ENCODE data around the gene PROZ.

Gene PROZ

DNA sequence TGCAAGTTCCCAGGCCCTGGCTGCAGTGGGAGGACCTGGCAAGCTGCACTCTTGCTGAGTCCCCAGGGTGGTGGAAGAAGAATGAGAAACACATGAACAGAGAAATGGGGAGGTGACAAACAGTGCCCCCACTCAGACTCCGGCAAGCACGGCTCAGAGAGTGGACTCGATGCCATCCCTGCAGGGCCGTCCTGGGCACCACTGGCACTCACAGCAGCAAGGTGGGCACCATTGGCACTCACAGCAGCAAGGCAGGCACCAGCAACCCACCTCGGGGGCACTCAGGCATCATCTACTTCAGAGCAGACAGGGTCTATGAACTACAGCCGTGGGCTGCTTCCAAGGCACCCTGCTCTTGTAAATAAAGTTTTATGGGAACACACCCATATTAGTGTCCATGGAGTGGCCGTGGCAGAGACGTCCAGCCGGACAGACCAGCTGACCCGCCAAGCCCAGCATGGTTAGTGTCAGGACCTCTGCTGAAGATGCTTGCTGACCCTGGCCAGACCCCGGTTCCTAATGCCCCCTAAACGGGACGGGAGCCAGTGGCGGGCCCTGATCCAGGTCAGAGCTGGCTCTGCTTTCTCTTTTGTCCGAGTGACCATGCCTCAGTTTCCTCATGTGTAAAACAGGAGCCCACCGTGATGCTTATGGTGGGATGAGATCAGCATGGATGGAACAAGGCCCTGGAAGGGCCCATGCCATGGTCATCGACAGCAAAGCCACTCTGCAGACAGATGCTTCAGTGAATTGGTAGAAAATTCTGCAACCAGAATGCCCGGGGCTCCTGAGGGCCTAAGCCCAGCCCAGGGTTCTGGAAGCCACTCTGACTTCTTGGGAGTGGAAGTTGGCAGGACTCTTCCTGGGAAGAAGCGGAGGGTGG, 37.9 kb upstream of the PROZ start:
- DNase-seq, result no peak

DNA sequence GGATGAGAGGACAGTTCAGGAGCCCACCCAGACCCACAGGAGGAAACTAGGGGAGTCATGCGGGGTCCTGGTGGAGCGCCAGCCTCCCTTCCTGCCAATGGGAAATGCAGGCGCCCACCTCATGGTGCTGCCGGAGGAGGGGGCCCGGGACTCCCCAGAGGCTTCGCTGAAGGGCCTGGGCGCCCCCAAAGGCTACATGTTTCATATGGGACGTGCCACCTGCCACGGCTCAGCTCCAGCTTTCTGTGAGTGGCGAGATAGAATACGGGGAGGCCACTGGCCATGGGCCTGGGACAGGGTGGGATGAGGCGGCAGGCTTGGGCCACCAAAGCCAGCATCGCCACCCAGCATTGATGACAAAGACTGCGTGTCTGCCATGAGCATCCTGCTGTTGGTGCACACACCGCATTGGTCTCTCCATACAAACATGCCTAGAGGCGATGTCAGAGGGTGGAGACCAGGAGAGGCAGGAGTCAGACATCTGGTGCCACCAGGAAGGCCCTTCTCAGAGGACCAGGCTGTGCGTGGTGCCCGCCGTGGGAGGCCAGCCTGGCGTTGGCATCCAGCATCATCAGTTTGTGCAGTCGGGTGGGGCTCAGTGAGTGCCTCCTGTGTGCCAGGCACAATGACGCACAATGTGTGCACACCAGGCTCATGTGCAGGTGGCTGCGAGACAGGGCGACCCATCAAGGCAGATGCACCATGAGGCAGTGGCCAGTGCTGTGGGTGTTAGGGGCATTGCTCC, 37.1 kb upstream of the PROZ start:
- no peak for DNase-seq

DNA sequence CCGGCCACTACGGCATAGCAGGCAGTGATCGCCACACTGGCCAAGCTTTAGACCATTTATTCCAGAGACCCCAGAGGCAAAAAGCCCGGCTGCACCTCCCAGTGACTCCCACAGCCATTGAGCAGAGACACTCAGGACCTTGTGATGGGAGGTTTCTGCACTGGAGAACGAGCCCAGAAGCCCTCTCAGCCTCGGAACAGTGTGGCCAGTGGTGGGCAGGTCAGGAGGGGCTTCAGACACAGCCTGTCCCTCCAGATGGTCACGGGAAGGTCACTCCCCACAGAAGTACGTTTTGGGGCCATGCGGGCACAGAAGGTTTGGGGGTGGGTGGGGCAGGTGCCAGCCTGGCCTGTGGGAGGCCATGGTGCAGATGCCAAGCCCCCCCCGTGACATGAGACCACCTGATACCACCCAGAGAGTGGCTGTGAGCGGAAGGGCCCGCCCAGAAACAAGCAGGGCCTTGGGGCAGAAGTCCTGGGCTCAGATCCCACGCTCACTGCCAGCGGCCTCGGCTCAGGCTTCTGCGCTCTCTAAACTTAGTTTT, 36.4 kb upstream of the PROZ start:
- DNase-seq, result no peak

DNA sequence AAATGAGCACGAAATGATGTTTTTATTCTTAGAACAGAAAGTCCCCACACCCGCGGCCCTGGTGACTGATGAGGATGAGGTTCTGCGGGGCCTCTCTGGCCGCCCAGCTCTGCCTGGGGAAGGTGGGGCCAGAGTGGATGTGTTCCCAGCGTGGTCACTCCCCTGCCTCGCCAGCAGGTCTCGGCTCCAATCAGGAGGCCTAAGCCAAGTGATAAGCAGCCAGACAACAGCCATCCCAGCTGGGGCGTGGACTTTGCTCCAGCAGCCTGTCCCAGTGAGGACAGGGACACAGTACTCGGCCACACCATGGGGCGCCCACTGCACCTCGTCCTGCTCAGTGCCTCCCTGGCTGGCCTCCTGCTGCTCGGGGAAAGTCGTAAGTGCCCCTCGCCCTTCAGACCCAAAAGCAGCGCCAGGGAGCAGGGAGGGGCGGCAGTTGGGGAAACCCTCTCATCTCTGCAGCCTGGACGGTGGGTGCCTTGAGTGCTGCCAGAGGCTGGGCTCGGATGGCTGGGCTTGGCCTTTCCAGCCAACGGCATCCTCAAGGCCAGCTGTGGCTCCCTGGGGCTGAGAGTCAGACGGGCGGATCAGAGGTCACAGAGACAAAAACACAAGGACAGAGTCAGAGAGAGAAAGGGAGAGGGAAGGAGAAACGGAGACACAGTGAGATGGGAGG, 35.8 kb upstream of the PROZ start, which contains the start of gene F10:
F10 (plus strand) TSS at position 250 of the 676 bp plus-strand sequence; CDS start at position 307, 57 bp downstream.
- no peak for DNase-seq

DNA sequence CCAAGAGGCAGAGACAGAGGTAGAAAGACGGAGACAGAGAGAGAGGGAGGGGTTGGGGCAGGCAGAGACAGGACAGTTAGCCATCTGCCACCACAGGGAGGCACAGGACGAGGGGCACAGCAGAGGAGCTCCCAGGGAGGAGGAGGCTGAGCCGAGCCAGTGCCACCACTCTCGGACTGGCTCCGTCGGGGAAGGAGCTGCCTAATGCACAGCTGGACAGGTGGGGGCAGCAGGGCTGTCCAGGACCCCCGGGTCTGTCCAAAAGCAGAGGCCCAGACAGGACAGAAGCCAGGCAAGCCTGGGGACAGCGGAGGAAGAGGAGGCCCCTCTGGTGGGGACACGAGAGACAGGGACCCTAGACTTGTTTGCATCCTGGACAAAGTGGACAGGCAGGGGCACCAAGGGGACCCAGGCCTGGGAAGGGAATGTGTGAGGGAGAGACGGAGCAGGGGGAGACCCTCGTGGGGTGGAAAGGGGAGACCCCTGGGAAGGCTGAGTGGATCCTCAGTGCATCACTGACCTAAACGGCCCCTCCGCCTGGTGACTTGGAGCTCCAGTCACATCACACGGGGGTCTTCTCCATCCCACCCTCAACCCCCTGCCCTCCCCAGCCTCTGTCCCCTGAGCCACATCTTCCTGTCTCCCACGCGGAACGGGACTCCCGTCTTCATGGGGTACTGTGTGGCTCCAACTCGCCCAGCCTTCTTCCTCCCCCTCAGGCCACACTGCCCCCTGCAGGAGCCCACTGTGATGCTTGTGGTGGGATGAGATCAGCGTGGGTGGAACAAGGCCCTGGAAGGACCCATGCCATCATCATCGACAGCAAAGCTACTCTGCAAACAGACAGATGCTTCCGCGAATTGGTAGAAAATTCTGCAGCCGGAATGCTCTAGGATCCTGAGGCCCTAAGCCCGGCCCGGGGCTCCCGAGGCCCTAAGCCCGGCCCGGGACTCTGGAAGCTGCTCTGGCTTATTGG, 34.9 kb upstream of the PROZ start:
- DNase-seq, result no peak

DNA sequence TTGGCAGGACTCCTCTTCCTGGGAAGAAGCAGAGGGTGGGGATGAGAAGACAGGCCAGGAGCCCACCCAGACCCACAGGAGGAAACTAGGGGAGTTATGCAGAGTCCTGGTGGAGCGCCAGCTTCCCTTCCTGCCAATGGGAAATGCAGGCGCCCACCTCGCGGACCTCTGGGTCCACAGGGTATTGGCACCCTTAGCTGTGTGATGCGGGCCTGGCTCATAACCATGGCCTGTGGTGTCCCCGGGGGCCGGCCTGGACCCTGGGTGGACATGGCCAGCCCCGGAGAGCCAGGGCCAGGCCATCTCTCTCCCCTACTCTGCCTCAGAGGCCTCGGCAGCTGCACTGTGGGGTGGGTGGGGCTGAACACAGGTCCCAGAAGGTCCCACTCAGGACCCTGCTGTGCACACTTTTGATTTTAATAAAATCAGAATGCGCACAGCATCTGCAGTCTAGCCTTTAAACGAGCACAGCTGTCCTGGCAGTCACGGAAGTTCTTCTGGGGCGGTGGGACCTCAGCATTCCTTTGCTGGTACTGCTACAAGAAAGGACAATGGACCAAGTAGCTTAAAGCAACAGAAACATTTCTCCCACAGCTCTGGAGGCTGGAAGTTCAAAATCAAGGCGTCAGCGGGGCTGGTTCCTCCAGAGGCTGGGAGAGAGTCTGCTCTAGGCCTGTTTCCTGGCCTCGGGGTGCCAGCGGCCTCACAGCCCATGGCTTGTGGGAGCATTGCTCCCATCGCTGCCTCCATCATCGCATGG, 34.1 kb upstream of the PROZ start:
- DNase-seq, result no peak

DNA sequence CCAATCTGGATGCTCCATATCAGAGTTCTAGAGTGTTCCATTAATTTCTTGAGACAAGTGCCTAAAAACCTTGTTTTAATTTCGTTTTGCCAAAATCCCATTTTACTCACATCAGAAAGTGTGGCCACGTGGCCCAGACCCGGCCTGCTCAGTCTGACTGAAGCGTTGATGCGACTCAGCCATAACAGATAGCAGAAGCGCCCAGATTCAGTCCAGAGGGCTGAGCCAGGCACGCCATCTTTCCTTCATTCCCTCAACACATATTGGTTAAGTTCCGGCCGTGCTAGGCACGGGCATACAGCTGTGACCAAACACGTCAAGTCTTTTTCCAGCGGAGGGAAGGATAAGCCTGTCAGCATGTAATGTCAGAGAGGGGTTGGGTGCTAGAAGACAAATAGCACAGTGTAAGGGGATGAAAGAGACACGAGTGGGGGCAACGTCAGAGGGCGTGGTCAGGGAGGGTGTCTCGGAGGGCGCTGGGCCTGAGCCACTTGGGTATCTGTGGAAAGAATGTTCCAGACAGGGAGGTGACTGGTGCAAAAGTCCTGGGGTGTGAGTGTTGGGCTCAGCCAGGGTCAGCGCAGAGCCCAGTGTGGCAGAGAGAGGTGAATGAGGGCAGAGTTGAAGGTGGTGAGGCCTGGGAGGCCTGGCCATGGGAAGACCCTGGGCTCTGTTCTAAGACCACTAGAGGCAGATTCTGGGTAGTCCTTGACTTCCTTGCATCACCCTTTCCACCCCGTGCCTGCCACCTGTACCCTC, 32.8 kb upstream of the PROZ start:
- no peak for DNase-seq

DNA sequence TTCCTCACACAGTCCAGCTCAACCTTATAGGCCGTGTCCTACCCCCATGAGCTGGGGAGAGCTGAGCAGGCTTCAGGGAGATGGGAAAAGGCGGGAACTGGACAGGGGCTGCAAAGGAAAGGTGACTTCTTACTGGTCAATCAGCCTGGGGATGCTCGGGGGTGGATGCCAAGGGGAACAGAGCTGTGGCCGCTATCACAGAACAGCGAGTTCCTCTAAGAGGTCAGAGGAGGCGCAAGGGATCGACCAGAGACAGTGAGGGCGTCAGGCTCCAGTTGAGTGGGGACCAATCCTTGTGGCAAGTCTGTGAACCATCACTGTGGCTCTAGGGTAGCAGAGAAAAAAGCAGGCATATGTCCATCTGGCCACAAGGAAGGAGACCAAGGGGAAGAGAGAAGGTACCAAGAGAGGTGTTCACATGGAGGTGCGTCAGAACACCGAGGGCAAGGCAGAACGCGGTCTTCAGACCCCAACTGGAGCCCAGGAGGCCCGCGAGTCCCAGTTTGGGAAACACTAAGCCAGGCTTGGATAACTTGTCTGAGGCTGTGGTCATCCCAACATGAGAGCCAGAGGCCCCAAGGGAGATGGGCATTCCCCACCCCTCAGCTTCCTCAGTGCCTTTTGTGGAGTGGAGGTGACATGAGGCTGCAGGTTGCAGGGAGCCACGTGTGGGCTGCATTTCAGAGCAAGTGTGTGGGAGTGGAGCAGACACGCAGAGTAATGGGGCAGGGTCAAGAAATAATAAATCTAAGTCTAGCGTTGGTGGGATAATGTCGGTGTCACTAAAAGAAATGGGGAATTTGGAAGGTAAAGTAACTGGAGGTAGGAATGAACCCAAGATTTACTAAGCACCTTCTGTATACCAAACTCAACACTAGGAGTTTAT, 31.9 kb upstream of the PROZ start:
- DNase-seq, result no peak

DNA sequence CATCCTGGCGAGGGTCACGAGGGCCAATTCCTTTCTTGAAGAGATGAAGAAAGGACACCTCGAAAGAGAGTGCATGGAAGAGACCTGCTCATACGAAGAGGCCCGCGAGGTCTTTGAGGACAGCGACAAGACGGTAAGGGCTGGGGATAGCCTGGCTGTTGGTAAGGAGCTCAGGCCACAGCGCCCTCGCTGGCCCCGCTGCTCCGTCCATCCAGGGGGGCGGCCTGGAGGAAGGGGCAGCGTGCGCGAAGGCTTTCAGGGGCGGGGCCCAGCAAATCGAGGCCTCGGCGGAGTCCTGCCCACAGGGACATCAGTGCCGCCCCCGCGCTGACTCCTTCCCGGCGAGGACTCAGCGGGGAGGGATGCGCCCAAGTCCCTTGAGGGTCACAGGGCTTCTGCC, 29.0 kb upstream of the PROZ start:
- DNase-seq, result no peak

DNA sequence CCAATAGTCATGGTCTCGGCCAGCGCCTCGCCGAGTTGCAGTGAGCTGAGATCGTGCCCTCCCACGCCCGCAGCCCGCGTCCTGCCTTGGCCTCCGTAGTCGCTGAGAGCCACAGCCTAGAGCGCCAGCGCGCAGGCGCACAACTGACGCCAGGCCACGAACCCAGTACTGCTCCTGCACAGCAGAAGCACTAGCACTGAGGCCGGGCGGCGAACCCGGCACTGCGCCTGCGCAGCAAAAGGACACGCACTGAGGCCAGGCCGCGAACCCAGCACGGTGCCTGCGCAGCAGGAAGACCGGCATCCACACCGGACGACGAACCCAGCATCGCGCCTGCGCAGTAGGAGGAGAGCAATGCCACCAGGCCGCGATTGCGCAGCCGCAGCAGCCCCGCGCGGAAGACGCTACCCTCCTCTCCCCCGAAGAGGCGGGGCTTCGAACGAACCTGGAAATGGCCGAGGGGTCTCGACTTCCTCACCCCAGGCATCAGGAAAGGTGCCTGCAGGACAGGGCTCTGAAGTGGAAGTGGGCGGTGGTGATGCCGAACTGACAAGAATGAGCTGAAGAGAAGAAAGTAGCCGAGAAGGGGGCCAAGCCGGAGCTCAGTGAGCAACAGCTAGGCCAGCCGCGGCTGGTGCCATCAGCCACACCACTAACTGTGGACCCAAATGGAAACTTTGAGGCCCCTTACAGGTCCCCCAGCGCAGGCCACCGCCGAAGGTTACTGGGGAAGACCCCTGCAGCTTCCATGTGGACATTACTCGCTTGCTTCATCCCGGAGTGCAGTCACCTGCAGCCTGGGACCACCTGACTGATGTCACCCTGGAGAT, 28.3 kb upstream of the PROZ start:
- peak; percentile 66 for DNase-seq

DNA sequence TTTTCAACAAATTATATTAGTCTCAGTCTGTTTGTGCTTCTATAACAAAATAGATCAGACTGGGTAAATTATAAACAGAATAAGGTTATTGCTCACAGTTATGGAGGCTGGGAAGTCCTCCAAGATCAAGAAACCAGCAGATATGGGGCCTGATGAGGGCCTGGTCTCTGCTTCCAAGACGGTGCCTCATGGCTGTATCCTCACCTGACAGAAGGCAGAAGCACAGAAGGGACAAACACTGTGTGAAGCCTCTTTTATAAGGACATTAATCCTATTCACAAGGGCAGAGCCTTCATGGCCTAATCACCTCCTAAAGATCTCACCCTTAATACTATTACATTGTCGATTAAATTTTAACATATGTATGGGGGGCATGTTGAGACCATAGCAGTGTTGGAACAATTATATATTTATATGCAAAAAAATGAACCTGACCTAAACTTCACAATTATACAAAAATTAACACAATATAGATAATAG, 23.1 kb upstream of the PROZ start:
- no peak for DNase-seq

DNA sequence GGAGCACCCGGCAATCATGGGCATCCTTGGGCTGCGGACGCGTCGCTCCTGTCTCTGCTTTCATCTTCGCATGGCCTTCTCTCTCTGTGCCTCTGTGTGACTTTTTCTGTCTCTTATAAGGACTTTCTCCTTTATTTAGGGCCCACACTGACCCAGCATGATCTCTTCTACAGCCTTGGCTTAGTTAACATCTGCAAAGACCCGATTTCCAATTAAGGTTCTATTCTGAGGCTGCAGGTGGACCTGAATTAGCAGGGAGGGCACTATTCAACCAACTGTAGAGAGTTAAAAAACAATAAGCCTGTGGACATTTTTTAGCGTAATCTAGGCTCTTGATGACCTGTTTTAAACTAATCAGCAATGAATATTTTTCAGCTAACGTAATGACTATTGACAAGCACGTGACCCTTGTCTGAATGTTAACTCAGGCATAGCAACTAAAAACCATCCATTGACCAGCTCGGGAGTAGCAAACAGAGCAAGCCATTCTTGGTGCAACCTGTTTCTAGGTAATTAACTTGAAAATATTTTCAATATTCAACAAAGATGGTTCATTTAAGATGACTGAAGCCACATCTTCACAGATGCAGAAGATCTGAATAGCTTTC, 20.7 kb upstream of the PROZ start:
- DNase-seq, result no peak

DNA sequence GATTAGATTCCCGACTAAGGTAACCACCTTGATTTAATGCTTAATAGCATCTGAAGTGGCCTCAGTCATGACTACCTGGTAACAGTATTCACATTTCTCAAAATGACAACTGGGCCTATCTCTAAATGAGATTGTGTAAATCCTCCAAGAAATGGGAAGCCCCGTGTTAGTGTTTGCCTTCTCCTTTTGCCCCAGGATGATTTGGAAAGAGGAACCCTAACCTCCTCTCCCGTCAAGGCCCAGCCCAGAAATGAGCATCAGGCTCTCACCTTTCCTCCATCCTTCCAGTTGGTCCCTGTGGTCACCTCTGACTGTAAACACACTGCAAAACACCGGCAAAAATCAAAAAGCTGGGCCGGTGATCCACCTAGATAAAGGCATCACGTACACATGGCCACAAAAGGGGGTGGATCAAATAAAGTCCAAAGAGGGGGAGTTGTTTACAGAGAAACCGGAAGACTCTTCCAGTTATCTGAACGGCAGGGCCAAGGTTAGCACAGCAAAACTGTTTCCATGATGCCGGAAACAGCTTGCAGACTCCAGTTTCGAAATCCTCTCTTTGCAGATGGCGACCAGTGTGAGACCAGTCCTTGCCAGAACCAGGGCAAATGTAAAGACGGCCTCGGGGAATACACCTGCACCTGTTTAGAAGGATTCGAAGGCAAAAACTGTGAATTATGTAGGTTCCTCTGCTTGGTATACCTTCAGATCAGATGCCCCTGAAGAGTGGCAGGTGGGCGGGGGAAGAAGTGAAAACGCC, 19.5 kb upstream of the PROZ start:
- DNase-seq, result no peak

DNA sequence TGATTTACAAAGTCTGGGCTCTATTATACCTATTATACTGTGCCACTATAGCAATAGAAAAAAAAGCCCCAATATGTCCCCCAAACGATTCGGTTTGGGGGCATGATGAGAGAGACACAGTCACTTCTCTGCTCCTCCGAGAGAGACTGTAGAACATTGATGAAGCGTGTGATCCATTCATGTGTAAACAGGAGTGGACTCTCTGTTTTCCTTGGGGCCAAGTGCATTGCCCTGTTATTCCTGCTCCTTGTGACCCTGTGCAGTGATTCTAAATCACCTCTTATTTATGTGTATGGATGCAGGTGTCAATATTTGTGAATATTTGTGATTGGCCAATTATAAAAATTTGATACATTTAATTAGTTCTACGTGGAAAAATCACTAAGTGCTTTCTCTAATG, 18.9 kb upstream of the PROZ start:
- no peak for DNase-seq

DNA sequence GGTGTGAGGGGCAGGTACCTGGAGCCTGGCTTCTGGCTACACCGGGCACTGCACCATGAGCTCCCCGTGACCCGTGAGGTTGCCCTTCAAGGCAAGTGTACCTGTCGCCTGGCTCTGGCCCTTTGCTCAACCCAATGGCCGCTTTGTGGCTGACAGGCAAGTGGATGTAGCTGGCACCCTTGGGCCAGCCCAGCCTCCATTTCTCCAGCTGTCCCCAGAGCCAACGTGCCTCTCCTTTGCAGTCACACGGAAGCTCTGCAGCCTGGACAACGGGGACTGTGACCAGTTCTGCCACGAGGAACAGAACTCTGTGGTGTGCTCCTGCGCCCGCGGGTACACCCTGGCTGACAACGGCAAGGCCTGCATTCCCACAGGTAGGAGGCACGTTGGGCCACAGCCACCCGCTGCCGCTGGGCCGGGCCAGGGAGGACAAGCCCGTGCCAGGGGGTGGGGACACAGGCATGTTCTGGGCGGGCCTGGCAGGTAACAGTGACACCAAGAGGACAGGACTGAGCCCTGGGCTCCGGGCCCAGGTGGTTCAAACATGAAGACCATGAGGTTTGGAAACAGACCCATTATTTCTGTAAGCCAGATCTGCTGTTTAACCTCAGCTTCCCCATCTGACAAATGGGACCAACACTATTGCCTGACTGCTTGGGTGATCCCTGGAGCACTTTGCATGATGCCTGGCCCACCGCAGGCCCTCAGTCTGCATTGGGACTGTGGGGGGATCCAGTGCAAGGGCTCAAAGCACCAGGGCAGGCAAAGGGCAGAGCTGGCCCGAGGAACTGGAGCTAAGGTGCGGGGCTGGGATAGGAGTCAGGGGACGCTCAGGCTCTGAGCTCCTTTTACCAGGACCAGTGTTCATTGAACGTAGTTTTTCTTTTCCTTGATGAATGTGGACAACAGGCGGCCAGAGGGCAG, 17.5 kb upstream of the PROZ start:
- DNase-seq, result no peak

DNA sequence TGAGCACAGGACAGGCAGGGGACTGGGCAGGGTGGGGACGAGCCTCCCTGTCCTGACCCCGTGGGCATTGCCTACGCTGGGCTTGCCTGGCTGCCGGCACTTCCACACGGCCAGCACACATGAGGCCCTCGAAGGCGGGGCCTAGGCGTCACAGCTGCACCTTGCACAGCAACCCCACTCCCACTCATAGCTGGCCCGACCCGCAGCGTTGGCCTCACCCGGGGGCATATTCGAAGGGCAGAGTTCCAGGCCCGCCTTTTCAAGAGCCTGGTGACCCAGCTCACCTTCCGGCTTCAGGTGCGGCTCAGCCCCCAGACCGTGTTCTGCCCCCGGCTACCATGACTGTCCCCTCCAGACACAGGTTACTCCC, 16.9 kb upstream of the PROZ start:
- DNase-seq, result no peak
